Esophagus squamous epithelium (tissue), 5 donors: ENCODE data around the gene HS6ST2. TPM values are rescaled to one million over a fixed set of nuclear protein-coding genes. Genes with fewer than 3 reads are reported as not detected.

Experiments
- DNase-seq: peaks from one replicate; lab custom pipeline; 2025; lab: John Stamatoyannopoulos, UW
- H3K27ac ChIP-seq, 4 donors: fragments of 200-600 bp; sonication (generic); one replicate each; pipeline ENCODE4 v1.5.1; 2016 to 2019; ENCODE audit warnings: mild to moderate bottlenecking in 1 of 4
- H3K27me3 ChIP-seq, 4 donors: fragments of 200-600 bp; sonication (generic); 1 replicate in 3 of 4; 2 replicates in 1 of 4; pipeline versions ENCODE4 v1.5.1 to v1.6.0; 2017 to 2021; ENCODE audit warnings: antibody characterized with exemption in 1 of 4
- H3K36me3 ChIP-seq, 3 donors: fragments of 200-600 bp; sonication (generic); one replicate each; pipeline ENCODE4 v1.5.1; 2016 to 2019
- H3K4me1 ChIP-seq, 3 donors: fragments of 200-600 bp; sonication (generic); one replicate each; pipeline ENCODE4 v1.5.1; 2017 to 2019
- H3K4me3 ChIP-seq, 4 donors: fragments of 200-600 bp; sonication (generic); 1 replicate in 3 of 4; 2 replicates in 1 of 4; pipeline ENCODE4 v1.5.1; 2016 to 2019; ENCODE audit warnings: mild to moderate bottlenecking in 2 of 4, moderate library complexity in 1 of 4
- H3K9me3 ChIP-seq, 3 donors: fragments of 200-600 bp; sonication (generic); one replicate each; pipeline ENCODE4 v1.5.1; 2016 to 2019
- POLR2A ChIP-seq, 4 donors: fragments of 450-650 bp; IDR thresholded peaks; one replicate each; pipeline ENCODE4 v1.6.1; 2017; ENCODE audit warnings: antibody characterized with exemption in 4 of 4, mild to moderate bottlenecking in 4 of 4, moderate library complexity in 3 of 4
- WGBS, 2 donors: methylation state at CpG; one replicate each; pipeline ENCODE4 v1.1.5; 2018; 5-methylcytosine and 5-hydroxymethylcytosine counted together
- intact Hi-C: fragments of 100-400 bp; cut with DNase I; formaldehyde crosslinking; loops from one replicate; pipeline ENCODE4 v1.15.0; 2022
- total RNA-seq, 4 donors: library from RNA; depleted of rRNA; stranded (reverse); fragments of >200 nt; gene quantifications; one replicate each; pipeline ENCODE4 v1.1.0, GENCODE V29; 2016
- TF ChIP-seq, protein P1 (sequence below), 6 experiments: fragments of 450-650 bp in 4 of 6; fragments of 200-600 bp in 2 of 6; sonication (generic) in 2 of 6; IDR thresholded peaks; one replicate each; pipeline ENCODE4 v1.5.1; 2016 to 2019; ENCODE audit warnings: antibody characterized with exemption in 6 of 6, mild to moderate bottlenecking in 4 of 6, moderate library complexity in 4 of 6
- donor health status: DM: yes; HTN: yes; CAD: no.

The HS6ST2 gene
- total RNA-seq, 4 donors from 2014 or later, result 6.3 to 9.0 (median 7.1) TPM

DNA sequence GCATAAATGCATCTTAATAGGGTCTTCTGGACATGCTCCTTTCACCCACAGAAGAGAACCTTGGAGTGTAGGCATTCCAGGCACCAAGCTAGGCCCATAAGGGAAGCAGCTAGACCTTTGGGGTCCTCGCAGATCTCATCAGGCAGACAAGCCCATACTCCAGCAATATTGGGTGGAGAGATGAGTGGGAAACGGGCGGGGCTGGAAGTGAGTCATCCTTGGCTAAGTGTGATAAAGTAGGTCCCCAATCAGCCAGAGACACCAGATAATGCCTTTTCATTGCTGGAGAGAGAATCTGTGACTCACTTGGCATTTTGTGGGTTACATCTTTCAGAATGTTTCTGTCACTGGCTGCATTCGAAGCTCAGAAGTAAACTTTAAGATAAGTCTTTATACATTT lies 336.3 kb downstream of the HS6ST2 start:
- 14 to 27% methylated on average over 4 of the region's 4 CpGs for WGBS, 2 donors

DNA sequence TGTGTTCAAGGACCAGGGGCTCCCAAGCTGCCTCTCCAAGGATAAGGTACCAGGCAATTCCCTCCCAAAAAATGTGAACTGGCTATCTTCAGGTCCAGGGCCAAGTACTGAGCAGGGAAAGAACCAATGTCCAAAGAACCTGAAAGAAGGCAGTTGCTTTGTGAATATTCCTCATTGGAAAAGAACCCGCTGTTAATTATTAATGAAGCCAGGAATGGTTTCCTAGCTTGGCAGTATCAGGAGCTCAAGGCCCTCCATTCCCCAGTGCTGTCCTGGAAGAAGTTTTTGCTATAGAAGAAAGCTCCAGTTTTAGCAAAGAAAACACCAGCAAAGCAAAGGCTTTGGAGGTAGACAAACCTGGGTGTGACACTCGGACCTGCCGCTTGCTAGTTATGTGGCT lies 339.6 kb downstream of the HS6ST2 start:
- WGBS, 2 donors, result 67 to 89% methylated on average over 3 of the region's 3 CpGs

More for the DNA sequence above, 336.3 kb downstream of the HS6ST2 start:
- Histone ChIP-seq H3K4me1 (no peaks in the 10 kb centered on the region), H3K36me3 (no peaks in the 10 kb centered on the region), H3K27ac (no peak overlapping the region), H3K27me3 (no peaks in the 10 kb centered on the region), H3K9me3 (no peaks in the 10 kb centered on the region), H3K4me3 (no peak overlapping the region)
- no peak for TF ChIP-seq POLR2A (IDR thresholded peaks at IDR 0.05)
- TF ChIP-seq, protein P1, sequence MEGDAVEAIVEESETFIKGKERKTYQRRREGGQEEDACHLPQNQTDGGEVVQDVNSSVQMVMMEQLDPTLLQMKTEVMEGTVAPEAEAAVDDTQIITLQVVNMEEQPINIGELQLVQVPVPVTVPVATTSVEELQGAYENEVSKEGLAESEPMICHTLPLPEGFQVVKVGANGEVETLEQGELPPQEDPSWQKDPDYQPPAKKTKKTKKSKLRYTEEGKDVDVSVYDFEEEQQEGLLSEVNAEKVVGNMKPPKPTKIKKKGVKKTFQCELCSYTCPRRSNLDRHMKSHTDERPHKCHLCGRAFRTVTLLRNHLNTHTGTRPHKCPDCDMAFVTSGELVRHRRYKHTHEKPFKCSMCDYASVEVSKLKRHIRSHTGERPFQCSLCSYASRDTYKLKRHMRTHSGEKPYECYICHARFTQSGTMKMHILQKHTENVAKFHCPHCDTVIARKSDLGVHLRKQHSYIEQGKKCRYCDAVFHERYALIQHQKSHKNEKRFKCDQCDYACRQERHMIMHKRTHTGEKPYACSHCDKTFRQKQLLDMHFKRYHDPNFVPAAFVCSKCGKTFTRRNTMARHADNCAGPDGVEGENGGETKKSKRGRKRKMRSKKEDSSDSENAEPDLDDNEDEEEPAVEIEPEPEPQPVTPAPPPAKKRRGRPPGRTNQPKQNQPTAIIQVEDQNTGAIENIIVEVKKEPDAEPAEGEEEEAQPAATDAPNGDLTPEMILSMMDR (IDR thresholded peaks at IDR 0.05), result no peak
- intact Hi-C loops, result no loop called here
- DNase-seq, result no peak

DNA sequence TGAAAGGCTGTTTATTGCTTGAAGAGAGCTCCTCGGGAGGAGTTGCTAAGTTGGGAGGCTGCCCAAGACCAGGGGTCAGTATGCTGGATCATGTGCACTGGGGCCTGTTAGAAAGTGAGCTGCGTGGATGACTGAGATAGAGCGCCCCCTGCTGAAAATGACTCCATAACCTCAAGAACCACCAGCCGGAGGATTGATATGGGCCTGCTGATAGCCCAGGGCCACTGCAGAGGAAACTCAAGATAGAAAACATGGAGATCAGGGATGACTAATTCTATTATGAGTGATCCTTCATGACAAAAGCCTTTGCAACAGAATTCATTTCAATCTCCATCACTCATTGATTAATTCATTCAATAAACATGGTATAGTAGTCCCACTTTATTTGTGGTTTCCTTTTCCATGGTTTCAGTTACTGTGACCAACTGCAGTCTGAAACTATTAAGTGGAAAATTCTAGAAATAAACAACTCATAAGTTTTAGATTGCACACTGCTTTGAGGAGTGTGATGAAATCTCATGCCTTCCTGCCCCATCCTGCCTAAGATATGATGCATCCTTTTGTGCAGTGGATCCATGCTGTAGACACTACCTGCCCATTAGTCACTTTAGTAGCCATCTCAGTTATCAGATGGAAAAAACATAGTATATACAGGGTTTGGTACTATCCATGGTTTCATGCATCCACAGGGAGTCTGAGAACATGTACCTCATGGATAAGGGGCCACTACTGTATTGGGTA lies 342.9 kb downstream of the HS6ST2 start:
- TF ChIP-seq POLR2A (IDR thresholded peaks at IDR 0.05), result no peak
- TF ChIP-seq, protein P1 (IDR thresholded peaks at IDR 0.05), result peak in 4 of 6 experiments; percentile 18 to 37 (median 31)
- Histone ChIP-seq H3K27me3 (peaks cover 0 to 2% (median 0%) of the 10 kb centered on the region in 4 donors), H3K36me3 (no peaks in the 10 kb centered on the region), H3K9me3 (no peaks in the 10 kb centered on the region), H3K27ac (no peak overlapping the region), H3K4me3 (no peak overlapping the region), H3K4me1 (no peaks in the 10 kb centered on the region)
- intact Hi-C loops, result loop anchor here (10.0 kb wide), 2 partner anchors 321 to 521 kb away; no protein-coding TSS in a partner anchor
- no peak for DNase-seq
- 0 to 35% methylated on average over 1 to 4 of the region's 4 CpGs for WGBS, 2 donors

More for the DNA sequence above, 339.6 kb downstream of the HS6ST2 start:
- no peaks in the 10 kb centered on the region for H3K27me3 ChIP-seq
- no peak for TF ChIP-seq POLR2A (IDR thresholded peaks at IDR 0.05)
- TF ChIP-seq, protein P1 (IDR thresholded peaks at IDR 0.05), result no peak
- H3K4me3 ChIP-seq, result no peak overlapping the region
- no peak overlapping the region for H3K27ac ChIP-seq
- H3K9me3 ChIP-seq, result no peaks in the 10 kb centered on the region
- no peaks in the 10 kb centered on the region for H3K4me1 ChIP-seq
- no peaks in the 10 kb centered on the region for H3K36me3 ChIP-seq
- intact Hi-C loops, result loop anchor here (10.0 kb wide), 2 partner anchors 324 to 524 kb away; no protein-coding TSS in a partner anchor
- no peak for DNase-seq

DNA sequence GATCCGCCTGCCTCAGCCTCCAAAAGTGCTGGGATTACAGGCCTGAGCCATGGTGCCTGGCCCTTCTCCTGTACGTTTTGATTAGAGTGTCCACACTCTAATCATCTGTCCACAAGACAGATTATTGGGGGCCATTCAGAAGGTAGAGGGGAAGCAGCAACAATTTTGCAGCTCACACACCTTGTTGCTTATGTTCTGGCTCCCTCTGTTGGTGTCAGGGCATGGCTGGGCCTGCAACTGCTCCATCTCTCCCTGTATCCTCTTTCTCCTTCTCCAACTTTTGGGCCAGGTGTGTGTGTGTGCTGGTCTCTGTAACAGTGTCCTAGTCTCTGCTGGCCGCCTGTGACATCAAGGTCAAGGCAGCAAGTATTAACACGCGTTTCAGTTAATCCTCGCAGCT lies 344.1 kb downstream of the HS6ST2 start:
- Histone ChIP-seq H3K4me3 (no peak overlapping the region), H3K27me3 (peaks cover 0 to 2% (median 0%) of the 10 kb centered on the region in 4 donors), H3K36me3 (no peaks in the 10 kb centered on the region), H3K9me3 (no peaks in the 10 kb centered on the region), H3K4me1 (no peaks in the 10 kb centered on the region), H3K27ac (no peak overlapping the region)
- intact Hi-C loops, result loop anchor here (10.0 kb wide), 2 partner anchors 319 to 519 kb away; no protein-coding TSS in a partner anchor
- no peak for DNase-seq
- WGBS, 2 donors, result 72 to 82% methylated on average over 4 to 5 of the region's 6 CpGs
- TF ChIP-seq POLR2A (IDR thresholded peaks at IDR 0.05), result no peak
- TF ChIP-seq, protein P1 (IDR thresholded peaks at IDR 0.05), result peak in 2 of 6 experiments; percentile 9 to 29

DNA sequence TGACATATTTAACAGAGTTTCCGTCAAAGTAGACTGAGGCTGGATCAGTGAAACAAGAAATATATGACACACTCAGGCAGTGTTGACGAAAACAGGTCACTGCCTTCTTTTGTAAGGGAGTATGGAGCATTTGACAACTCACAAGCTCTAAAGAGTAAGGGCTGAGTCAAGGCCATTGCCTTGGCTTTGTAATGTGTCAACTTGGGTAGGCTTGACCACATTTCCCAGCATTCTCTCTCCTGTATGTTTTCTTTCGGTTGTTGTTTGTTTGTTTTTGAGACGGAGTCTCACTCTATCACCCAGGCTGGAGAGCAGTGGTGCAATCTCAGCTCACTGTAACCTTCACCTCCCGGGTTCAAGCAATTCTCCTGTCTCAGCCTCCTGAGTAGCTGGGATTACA lies 344.6 kb downstream of the HS6ST2 start:
- no peaks in the 10 kb centered on the region for H3K36me3 ChIP-seq
- TF ChIP-seq, protein P1 (IDR thresholded peaks at IDR 0.05), result no peak
- no peak for TF ChIP-seq POLR2A (IDR thresholded peaks at IDR 0.05)
- no peak for DNase-seq
- H3K27ac ChIP-seq, result no peak overlapping the region
- no peaks in the 10 kb centered on the region for H3K9me3 ChIP-seq
- 75 to 86% methylated on average over 4 of the region's 5 CpGs for WGBS, 2 donors
- H3K27me3 ChIP-seq, result peaks cover 0 to 2% (median 0%) of the 10 kb centered on the region in 4 donors
- intact Hi-C loops, result loop anchor here (10.0 kb wide), 2 partner anchors 319 to 519 kb away; no protein-coding TSS in a partner anchor
- no peaks in the 10 kb centered on the region for H3K4me1 ChIP-seq
- no peak overlapping the region for H3K4me3 ChIP-seq
